ENCODE data around the gene COP1. TPM values are rescaled to one million over a fixed set of nuclear protein-coding genes. Genes with fewer than 3 reads are reported as not detected.

COP1 gene
- total and polyA plus RNA-seq, 5 experiments from 2014 or later: 32.1 to 47.3 (median 42.7) TPM

DNA sequence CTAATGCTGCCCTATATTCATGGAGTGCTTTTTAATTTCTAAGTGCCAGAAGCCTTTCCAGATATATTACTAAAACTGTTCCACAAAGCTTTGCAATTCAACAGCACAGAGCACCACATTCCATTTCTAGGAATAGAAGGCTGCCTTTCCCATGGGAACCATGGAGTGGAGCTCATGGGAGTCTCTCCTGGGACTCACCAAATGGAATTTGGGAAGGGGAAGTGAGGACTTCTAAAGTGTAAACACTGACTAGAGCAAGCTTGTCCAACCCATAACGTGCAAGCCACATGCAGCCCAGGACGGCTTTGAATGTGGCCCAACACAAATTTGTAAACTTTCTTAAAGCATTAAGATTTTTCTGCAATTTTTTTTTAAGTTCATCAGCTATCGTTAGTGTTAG lies 273.3 kb downstream of the COP1 start:
- Mint-ChIP-seq H3K36me3 (peaks cover 25 to 62% (median 26%) of the 10 kb centered on the region in 3 donors), H3K27ac (no peak overlapping the region), H3K9me3 (peaks cover 0 to 46% (median 13%) of the 10 kb centered on the region in 9 donors), H3K4me1 (peaks cover 0 to 2% (median 0%) of the 10 kb centered on the region in 4 donors), H3K4me3 (no peak overlapping the region), H3K27me3 (no peaks in the 10 kb centered on the region)
- POLR2A ChIA-PET: no interaction called here
- ATAC-seq (no peak), DNase-seq (no peak)

DNA sequence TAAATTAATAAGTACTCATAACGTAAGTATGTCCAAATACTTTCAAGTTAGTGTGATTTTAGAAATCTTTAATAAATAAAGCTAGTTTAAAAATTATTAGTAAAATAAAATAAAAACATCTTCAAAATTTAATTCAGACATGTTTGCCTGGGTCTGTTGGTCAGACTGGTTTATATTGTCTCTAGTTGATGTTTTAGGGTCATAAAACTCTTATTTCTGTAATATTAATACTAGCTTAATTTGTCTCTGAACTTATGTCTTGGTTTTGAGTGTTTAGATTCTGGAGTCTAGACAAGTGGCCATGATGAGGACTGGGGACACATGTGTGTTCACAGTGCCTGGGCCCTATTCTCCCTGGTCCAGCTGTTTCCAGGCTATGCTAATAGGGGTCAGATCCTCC lies 279.1 kb downstream of the COP1 start:
- POLR2A ChIA-PET: no interaction called here
- DNase-seq (no peak), ATAC-seq (no peak)
- Mint-ChIP-seq H3K27me3 (no peaks in the 10 kb centered on the region), H3K36me3 (peaks cover 22 to 63% (median 41%) of the 10 kb centered on the region in 3 donors), H3K4me3 (no peak overlapping the region), H3K9me3 (peaks cover 8 to 83% (median 22%) of the 10 kb centered on the region in 9 donors), H3K4me1 (no peaks in the 10 kb centered on the region), H3K27ac (no peak overlapping the region)

DNA sequence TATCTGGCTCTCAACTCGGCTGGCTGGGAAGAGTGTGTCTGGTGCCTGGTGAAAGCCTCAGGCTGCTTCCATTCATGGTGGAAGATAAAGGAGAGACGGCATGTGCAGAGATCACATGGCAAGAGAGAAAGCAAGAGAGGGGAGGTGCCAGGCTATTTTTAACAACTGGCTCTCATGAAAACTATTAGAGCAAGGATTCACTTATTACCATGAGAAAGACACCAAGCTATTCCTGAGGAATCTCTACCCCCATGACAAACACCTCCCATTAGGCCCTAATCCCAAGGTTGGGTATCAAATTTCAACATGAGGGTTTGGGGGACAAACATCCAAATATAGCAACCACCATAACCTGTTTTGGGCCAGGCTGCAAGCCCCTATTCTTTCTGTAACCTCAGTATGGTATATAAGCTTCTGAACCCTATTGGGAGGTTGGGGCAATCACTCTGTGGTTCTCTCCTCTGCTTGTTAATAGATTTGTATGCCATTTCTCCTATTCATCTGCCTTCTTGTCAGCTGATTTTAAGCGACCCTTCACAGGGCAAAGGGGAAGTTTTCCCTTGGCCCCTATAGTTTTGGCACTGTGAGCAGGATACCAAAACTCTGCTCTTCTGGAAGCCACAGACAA lies 284.7 kb downstream of the COP1 start:
- POLR2A ChIA-PET: no interaction called here
- Mint-ChIP-seq H3K9me3 (peaks cover 7 to 64% (median 31%) of the 10 kb centered on the region in 9 donors), H3K27ac (no peak overlapping the region), H3K36me3 (peaks cover 36 to 71% (median 43%) of the 10 kb centered on the region in 3 donors), H3K4me1 (no peaks in the 10 kb centered on the region), H3K4me3 (no peak overlapping the region), H3K27me3 (no peaks in the 10 kb centered on the region)
- no peak for DNase-seq
- ATAC-seq: no peak

DNA sequence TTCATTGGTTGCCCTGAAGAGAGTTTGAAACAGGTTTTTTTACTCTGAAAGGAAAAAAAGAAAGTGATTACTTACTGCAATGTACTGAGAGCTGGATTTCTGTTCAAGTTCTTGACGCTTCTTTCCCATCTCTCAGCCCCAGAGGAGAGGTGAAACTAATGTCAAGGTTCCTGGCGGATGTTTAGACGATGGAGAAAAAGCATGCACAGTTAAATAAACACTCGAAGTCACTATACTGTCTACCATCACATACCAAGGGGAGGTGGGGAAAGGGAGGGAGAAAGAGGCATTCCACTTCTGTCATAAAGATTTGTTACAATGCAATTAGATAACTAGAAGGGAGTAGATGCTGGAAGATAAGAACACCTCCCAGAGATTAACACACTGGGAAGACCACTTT lies 286.7 kb downstream of the COP1 start:
- Mint-ChIP-seq H3K27ac (no peak overlapping the region), H3K9me3 (peaks cover 9 to 64% (median 31%) of the 10 kb centered on the region in 9 donors), H3K4me1 (no peaks in the 10 kb centered on the region), H3K36me3 (peaks cover 25 to 73% (median 47%) of the 10 kb centered on the region in 3 donors), H3K4me3 (no peak overlapping the region), H3K27me3 (no peaks in the 10 kb centered on the region)
- POLR2A ChIA-PET: no interaction called here
- DNase-seq: no peak
- ATAC-seq: no peak

DNA sequence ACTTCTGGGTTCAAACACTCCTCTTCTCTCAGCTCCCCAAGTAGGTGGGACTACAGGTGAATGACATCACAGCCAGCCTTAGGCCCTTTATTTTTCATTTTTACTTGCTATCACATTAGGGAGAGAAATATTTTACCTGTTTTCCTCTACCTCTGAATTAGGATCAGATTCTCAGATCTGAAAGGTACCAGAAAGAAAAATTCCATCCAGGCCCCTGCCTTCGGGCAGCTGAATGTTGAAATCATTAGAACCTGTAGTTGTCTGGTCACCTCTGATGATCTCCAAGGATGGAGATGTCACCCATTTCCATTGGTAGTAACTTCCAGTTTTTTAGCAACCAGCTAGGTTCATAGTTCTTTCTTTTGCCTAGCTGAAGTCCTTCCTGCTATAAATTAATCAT lies 288.1 kb downstream of the COP1 start:
- Mint-ChIP-seq H3K27ac (no peak overlapping the region), H3K9me3 (peaks cover 5 to 68% (median 37%) of the 10 kb centered on the region in 9 donors), H3K4me3 (no peak overlapping the region), H3K4me1 (no peaks in the 10 kb centered on the region), H3K27me3 (no peaks in the 10 kb centered on the region), H3K36me3 (peaks cover 19 to 77% (median 44%) of the 10 kb centered on the region in 3 donors)
- no peak for ATAC-seq
- POLR2A ChIA-PET: no interaction called here
- DNase-seq: no peak

DNA sequence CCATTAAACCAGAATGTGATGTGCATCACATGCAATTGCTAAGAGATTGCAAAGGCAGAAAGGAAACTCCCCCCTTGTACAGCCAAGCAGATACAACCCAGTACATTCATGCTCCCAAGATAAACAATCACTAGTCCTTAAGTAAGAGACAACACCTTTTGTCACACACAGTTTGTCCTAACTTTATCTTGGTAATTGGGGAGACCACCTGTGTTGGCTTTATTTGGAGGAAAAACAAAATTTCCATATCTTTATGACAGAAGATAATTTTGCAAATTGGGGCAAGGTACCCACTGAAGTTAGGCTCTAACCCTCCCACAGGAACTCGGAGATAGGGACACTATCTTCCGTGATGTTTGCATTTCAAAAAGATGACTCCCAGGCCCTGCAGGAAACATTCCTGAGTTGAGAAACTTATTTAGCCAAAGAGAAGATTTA lies 288.7 kb downstream of the COP1 start:
- no peak for DNase-seq
- Mint-ChIP-seq H3K36me3 (peaks cover 21 to 78% (median 50%) of the 10 kb centered on the region in 3 donors), H3K27me3 (no peaks in the 10 kb centered on the region), H3K9me3 (peaks cover 5 to 69% (median 43%) of the 10 kb centered on the region in 9 donors), H3K27ac (no peak overlapping the region), H3K4me3 (no peak overlapping the region), H3K4me1 (no peaks in the 10 kb centered on the region)
- POLR2A ChIA-PET: no interaction called here
- ATAC-seq: no peak

DNA sequence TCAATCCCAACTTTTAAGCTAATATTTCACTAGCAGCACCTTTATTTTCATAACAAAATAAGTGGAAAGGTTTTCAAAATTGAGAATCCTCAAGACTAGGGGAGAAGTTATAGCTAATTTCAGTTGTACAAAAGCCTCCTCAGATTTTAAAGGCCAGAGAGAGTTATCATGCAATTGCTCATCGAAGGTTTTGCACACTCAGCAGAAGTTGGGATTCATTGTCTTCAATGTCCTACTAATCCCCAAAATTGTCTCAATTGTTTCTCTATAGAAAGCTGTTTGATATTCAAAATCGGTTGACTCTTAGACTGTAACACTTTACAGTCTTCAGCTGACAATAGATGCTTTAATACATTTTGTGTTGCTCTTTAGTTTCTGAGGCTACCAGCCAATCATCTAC lies 293.0 kb downstream of the COP1 start:
- H3K9me3 Mint-ChIP-seq: peaks cover 31 to 93% (median 61%) of the 10 kb centered on the region in 9 donors
- no peak overlapping the region for H3K4me3 Mint-ChIP-seq
- H3K36me3 Mint-ChIP-seq: peaks cover 16 to 80% (median 71%) of the 10 kb centered on the region in 3 donors
- H3K27me3 Mint-ChIP-seq: no peaks in the 10 kb centered on the region
- no peaks in the 10 kb centered on the region for H3K4me1 Mint-ChIP-seq
- ATAC-seq (no peak), DNase-seq (no peak)
- H3K27ac Mint-ChIP-seq: no peak overlapping the region
- POLR2A ChIA-PET: no interaction called here

DNA sequence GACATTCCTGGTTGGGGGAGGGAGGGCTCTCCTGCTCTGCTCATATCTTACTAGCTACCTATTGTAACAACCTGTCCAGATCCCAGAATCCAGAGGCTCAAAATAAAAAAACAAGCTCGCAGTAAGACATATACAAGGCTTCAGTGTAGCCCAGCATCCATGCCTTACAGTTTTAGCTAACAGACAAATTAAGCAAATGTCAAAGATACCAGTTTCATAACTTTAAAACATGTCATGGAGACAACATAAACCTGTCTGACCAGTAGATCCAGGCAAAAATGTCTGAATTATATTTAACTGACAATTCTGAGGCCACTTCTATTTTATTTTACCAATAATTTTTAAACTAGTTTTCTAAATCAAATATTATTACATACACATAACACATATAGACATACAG lies 295.9 kb downstream of the COP1 start:
- POLR2A ChIA-PET: no interaction called here
- H3K36me3 Mint-ChIP-seq: peaks cover 12 to 73% (median 69%) of the 10 kb centered on the region in 3 donors
- H3K4me1 Mint-ChIP-seq: no peaks in the 10 kb centered on the region
- no peak for DNase-seq
- no peak for ATAC-seq
- H3K9me3 Mint-ChIP-seq: peaks cover 26 to 86% (median 45%) of the 10 kb centered on the region in 9 donors
- no peak overlapping the region for H3K4me3 Mint-ChIP-seq
- H3K27ac Mint-ChIP-seq: no peak overlapping the region
- H3K27me3 Mint-ChIP-seq: no peaks in the 10 kb centered on the region

DNA sequence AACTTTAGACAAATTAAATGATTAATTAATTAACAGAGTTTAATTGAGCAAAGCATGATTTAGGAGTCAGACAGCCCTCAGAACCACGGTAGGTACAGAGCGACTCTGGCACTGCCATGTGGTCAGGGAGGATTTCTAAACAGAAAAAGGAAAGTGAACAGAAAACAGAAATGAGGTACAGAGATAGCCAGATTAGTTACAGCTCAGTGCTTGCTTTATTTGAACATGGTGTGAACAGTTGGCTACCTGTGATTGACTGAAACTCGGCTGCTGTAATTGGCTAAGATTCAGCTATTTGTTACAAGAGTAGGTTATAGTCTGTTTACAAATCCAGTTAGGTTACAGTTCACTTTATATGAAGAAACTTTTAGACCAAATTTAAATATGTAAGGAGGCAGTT lies 300.7 kb downstream of the COP1 start:
- DNase-seq (no peak), ATAC-seq (no peak)
- POLR2A ChIA-PET: no interaction called here
- no peaks in the 10 kb centered on the region for H3K27me3 Mint-ChIP-seq
- H3K36me3 Mint-ChIP-seq: peaks cover 12 to 47% (median 37%) of the 10 kb centered on the region in 3 donors
- H3K9me3 Mint-ChIP-seq: peaks cover 10 to 40% (median 24%) of the 10 kb centered on the region in 9 donors
- no peaks in the 10 kb centered on the region for H3K4me1 Mint-ChIP-seq
- H3K4me3 Mint-ChIP-seq: no peak overlapping the region
- H3K27ac Mint-ChIP-seq: no peak overlapping the region

DNA sequence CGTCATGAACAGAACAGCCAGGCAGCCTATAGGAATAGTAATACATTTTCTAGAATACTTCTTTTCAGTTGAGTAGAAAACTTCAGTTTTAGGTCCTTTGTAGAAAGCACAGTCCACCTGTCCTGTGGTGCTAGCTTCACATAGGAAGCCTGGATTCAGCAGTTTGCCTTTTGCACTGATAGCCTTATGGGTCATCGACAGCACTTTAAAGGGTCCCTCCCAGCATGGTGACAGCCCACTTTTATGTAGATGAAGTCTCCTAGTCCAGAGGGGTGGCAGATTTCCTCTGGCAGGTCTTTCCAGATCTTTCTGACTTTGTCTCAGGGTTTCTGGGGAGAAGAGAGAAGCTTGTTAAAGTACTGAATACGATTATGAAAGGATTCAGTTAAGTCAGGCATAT lies 302.3 kb downstream of the COP1 start:
- ATAC-seq (no peak), DNase-seq (no peak)
- POLR2A ChIA-PET: no interaction called here
- H3K27me3 Mint-ChIP-seq: no peaks in the 10 kb centered on the region
- peaks cover 0 to 25% (median 11%) of the 10 kb centered on the region in 9 donors for H3K9me3 Mint-ChIP-seq
- no peaks in the 10 kb centered on the region for H3K4me1 Mint-ChIP-seq
- no peak overlapping the region for H3K4me3 Mint-ChIP-seq
- H3K27ac Mint-ChIP-seq: no peak overlapping the region
- peaks cover 8 to 34% (median 26%) of the 10 kb centered on the region in 3 donors for H3K36me3 Mint-ChIP-seq

DNA sequence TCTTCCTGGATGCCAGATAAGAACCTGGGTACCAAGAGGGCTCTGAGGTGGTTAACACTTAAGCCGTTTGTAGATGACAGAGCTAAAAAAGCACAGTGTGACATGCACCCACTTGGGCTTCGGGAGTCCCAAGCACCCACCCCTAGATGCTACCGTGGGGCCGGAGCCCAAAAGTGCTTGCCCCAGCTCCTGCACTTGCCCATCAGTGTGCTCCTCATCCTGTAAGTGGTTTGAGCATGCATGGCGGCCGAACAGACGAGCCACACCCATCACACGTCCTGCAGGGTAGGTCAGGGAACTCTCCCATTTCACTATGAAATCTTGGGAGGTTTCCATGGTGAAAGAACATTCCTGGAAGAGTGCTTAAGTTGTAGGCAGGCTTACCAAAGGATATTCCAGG lies 304.8 kb downstream of the COP1 start:
- H3K36me3 Mint-ChIP-seq: peaks cover 2 to 16% (median 6%) of the 10 kb centered on the region in 3 donors
- no peak for ATAC-seq
- no peaks in the 10 kb centered on the region for H3K4me1 Mint-ChIP-seq
- POLR2A ChIA-PET: no interaction called here
- no peak overlapping the region for H3K27ac Mint-ChIP-seq
- no peak overlapping the region for H3K4me3 Mint-ChIP-seq
- H3K9me3 Mint-ChIP-seq: peaks cover 0 to 5% (median 0%) of the 10 kb centered on the region in 9 donors
- DNase-seq: no peak
- H3K27me3 Mint-ChIP-seq: no peaks in the 10 kb centered on the region

DNA sequence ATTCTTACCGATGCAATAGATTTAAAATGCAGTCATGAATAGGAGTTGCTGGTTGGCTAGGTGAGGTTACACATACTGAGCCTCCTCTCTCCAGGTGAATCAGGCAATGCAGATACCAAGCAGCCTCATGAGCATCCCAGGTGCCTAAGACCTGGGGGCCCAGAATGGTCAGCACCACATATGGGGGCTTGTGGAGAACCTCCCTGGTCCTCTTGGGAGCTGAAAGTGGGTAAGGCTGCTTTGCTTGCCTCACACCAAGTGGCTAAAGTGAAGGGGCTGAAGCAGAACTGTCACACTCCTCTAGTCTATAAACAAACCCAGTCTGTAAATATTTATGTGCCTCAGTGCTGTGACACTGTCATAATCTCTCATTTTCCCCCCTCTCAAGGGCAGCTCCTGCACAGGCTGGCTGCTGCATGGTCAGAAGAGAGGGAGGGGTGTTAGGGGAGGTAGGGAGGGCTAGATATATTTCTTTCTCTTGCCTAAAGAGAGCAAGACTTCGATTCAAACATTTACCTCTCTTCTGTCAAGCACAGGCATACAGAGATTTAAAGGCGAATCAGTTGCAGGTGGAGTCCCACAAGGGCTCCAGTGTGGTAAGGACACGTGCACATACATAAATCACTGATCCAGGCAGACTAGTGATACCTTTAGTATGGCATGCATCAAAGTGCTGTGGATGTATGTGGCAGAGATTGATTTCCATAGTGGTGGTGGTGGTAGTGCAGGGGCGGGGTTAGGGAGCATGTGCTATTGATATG lies 305.8 kb downstream of the COP1 start:
- Mint-ChIP-seq H3K27ac (no peak overlapping the region), H3K4me3 (no peak overlapping the region), H3K27me3 (no peaks in the 10 kb centered on the region), H3K4me1 (no peaks in the 10 kb centered on the region), H3K9me3 (no peaks in the 10 kb centered on the region), H3K36me3 (peaks cover 2 to 17% (median 6%) of the 10 kb centered on the region in 3 donors)
- DNase-seq (no peak), ATAC-seq (no peak)
- POLR2A ChIA-PET: no interaction called here

DNA sequence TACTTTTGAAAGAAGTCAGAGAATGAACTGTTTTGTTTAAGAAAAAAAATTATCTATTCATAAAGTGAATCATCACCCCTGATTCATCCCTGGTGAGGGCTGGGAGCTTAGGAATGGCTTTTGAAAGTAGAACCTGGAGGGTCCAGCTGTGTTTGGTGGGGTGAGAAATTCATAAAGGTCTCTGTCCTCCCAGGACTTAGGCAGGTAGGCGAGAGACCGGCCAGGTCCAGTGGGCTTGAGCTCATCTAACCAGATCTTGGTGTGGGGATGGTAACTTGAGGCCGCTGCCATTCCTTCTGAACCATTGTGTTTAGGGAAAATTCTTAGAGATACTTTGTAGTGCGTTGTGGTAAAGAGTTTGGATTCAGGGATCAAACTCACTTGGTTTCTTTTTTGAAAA lies 306.9 kb downstream of the COP1 start:
- no peaks in the 10 kb centered on the region for H3K27me3 Mint-ChIP-seq
- H3K4me3 Mint-ChIP-seq: no peak overlapping the region
- H3K4me1 Mint-ChIP-seq: no peaks in the 10 kb centered on the region
- peaks cover 0 to 3% (median 0%) of the 10 kb centered on the region in 9 donors for H3K9me3 Mint-ChIP-seq
- POLR2A ChIA-PET: no interaction called here
- H3K36me3 Mint-ChIP-seq: peaks cover 2 to 17% (median 13%) of the 10 kb centered on the region in 3 donors
- ATAC-seq: no peak
- DNase-seq: no peak
- H3K27ac Mint-ChIP-seq: no peak overlapping the region
